GM13976 (cell line): Measurements from ENCODE around the gene FAM228B.
"Not testable (repeated sequence)": the region's sequence is repeated elsewhere in the genome, so short reads cannot be mapped to it uniquely, and the experiment has no call there.

ENCODE experiments used
- DNase-seq: peaks from one replicate; pipeline ENCODE4 v3.0.0; 2012; ENCODE audit warnings: low spot score
- in situ Hi-C: fragments of 300-500 bp; cut with MboI; formaldehyde crosslinking; loops from one replicate; pipeline ENCODE4 v1.12.0; 2022; ENCODE audit warnings: low sequenced_read_pairs, mixed read lengths, inconsistent platforms; ENCODE audit not compliant: unreplicated experiment
- TF ChIP-seq, protein P1 (sequence below): IDR thresholded peaks from 2 replicates; pipeline ENCODE4 v1.5.1; 2012; ENCODE audit warnings: borderline replicate concordance, mild to moderate bottlenecking; ENCODE audit not compliant: insufficient read depth; ENCODE audit errors: extremely low read depth, missing control alignments, control extremely low read depth

FAM228B gene

GRCh38 chr2:24123922-24124580 lies 782 bp downstream of the FAM228B start:
- no peak for DNase-seq
- TF ChIP-seq, protein P1, sequence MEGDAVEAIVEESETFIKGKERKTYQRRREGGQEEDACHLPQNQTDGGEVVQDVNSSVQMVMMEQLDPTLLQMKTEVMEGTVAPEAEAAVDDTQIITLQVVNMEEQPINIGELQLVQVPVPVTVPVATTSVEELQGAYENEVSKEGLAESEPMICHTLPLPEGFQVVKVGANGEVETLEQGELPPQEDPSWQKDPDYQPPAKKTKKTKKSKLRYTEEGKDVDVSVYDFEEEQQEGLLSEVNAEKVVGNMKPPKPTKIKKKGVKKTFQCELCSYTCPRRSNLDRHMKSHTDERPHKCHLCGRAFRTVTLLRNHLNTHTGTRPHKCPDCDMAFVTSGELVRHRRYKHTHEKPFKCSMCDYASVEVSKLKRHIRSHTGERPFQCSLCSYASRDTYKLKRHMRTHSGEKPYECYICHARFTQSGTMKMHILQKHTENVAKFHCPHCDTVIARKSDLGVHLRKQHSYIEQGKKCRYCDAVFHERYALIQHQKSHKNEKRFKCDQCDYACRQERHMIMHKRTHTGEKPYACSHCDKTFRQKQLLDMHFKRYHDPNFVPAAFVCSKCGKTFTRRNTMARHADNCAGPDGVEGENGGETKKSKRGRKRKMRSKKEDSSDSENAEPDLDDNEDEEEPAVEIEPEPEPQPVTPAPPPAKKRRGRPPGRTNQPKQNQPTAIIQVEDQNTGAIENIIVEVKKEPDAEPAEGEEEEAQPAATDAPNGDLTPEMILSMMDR, result no peak
- in situ Hi-C loops, result loop anchor here (25.0 kb wide), 1 partner anchor 263 kb away; no protein-coding TSS in a partner anchor

DNA sequence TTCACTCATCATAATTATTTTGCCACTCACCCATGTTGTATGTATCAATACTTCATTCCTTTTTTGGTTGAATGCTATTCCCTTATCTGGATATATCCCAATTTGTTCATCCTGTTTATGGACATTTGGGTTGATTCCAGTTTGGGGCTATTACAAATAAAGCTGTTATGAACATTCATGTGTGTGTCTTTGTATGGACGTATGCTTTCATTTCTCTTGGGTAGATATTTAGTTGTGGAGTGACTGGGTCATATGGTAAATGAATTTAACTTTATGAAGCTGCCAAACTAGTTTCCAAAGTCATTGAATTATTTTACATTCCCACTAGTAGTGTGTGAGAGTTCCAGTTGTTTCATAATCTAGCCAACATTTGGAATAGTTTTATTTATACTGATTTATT lies 2.7 kb downstream of the FAM228B start:
- in situ Hi-C loops, result no loop called here
- DNase-seq, result no peak
- TF ChIP-seq, protein P1, result no peak

GRCh38 chr2:24132543-24132942 lies 9.3 kb downstream of the FAM228B start:
- TF ChIP-seq, protein P1, result no peak
- in situ Hi-C loops, result no loop called here

DNA sequence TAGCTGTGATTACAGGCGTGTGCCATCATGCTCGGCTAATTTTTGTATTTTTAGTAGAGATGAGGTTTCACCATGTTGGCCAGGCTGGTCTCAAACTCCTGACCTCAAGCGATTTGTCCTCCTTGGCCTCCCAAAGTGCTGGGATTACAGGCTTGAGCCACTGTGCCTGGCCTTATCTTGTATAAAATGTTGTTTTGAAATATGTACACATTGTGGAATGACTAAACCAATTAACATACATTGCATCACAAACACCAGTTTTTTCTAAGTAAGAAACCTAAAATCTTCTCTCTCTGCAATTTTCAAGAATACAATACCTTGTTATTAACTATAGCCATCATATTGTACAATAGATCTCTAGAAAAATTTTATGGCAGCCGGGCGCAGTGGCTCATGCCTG lies 17.0 kb downstream of the FAM228B start:
- in situ Hi-C loops, DNase-seq: not testable (repeated sequence)

More at GRCh38 chr2:24132543-24132942, 9.3 kb downstream of the FAM228B start:
- DNase-seq, result no peak

DNA sequence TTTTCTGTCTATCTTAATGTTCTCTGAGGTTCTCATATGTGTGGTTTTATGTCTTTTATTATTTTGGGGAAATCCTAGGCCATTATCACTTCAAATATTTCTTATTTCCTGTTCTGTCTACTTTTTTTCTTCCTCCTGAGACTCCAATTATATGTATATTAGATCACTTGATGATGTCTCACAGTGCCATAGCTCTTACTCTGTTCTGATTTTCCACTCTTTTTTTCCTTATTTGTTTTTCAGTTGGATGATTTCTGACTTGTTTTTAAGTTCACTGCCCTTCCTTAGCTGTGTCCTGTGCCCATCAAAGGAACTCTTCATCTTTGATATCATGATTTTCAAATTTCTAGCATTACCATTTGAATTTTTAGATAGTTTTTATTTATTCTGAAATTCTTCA lies 24.1 kb downstream of the FAM228B start:
- in situ Hi-C loops, result no loop called here
- DNase-seq, result no peak
- TF ChIP-seq, protein P1, result no peak

GRCh38 chr2:24152413-24153197 lies 29.3 kb downstream of the FAM228B start:
- TF ChIP-seq, protein P1, result no peak
- no peak for DNase-seq
- in situ Hi-C loops, result no loop called here

DNA sequence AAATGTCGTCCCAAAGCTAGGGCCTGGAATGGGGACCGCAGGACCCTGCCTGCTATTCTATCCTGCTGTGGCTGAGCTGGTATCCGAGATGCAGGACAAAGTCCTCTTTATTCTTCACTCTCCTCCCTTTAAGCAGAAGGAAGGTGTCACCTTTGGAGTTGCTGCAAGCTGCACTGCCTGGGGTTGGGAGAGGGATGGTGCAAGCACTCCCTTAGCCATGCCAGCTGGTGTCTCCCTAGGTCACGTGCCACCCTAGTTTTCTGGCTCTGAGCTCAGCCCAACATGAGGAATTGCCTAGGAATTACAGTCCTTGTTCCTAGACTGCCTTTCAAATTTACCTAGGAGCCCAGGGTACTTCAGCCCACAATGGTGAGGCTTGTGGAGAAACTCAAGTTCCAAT lies 30.2 kb downstream of the FAM228B start:
- DNase-seq, result no peak
- TF ChIP-seq, protein P1, result no peak
- in situ Hi-C loops, result no loop called here
